HT1080 (cell line): ENCODE results near the gene LRRC74A. TPM values are rescaled to one million over a fixed set of nuclear protein-coding genes. Genes with fewer than 3 reads are reported as not detected.

Experiments used
- DNase-seq: peaks from one replicate; pipeline ENCODE4 v3.0.0-alpha.2; 2015; ENCODE audit warnings: low read depth
- total RNA-seq: library from RNA; depleted of rRNA; stranded (reverse); fragments of >200 nt; shearing (Covaris generic); gene quantifications from 2 replicates; pipeline ENCODE4 v1.2.3, GENCODE V29; 2014

The LRRC74A gene
- total RNA-seq, 1 experiment from 2014 or later = not detected

DNA sequence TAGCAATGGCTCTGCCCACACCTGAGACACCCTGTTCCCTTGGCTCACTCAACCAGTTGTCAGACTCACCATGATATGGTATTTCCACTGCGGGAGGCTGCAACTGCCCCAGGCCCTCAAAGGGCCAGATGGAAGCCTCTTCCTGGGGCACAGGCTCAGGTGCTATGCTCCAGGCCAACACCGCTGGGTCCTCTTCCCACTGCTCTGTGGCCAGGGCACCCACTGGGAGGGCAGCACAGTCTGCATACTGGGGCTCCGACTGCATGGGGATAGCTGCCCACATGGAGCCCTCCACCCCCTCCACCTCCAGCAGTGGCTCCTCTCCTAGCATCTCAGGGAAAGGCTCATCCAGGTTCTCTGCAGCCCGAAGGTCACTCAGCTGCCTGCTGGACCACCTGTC lies 17.2 kb upstream of the LRRC74A start:
- no peak for DNase-seq

DNA sequence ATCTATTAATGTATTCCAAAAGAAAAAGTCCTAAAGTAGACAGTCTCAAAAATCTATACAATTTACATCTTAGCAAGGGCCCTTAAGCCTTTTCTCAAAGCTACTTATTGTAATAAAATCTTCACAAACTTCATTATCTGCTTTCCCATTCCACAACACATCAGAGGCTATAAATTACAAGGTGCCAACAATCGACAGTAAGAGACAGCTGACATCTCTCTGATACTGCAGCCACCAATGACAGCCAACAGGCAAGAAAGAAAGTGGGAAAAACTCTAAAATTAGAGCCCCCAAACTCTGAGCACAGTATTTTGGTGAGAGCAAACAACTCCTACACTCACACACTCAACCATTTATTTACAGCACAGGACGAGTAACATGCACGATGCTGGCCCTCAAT lies 15.7 kb upstream of the LRRC74A start:
- no peak for DNase-seq

DNA sequence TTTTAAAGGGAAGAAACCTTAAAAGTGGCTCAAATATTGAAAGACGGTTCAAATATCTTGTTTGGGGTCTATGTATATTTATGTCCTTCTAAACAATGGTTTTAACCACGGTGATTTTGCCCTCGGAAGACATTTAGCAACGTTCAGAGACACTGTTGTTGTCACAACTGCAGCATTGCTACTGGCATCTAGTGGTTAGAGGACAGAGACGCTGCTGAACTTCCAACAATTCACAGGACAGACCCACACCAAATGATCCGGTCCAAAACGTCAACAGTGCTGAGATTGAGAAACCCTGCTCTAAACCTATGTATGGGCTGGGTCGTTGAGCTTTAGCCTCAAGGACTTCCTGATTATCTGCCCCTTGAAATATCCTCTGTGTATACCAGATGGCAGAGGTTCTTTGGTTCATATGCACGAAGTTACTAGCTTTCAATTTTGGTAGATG lies 15.2 kb upstream of the LRRC74A start:
- peak; percentile 40 for DNase-seq

DNA sequence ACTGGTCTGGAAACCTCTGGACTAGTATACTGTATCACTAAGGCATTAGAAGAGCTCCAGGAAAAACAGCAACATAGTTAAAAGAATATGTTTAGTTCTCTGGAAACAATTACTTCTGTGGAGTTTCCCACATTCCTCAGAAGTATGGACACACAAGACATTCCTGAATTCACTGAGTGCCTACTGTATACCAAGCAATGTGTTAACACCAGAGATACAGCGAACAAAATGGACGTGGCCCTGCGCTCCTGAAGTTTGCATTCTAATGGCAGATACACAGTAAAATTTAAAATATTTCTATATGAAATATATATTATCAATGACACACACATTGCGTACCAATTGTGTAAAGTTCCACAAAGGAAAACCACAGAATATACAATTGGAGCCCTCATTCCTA lies 14.6 kb upstream of the LRRC74A start:
- no peak for DNase-seq

DNA sequence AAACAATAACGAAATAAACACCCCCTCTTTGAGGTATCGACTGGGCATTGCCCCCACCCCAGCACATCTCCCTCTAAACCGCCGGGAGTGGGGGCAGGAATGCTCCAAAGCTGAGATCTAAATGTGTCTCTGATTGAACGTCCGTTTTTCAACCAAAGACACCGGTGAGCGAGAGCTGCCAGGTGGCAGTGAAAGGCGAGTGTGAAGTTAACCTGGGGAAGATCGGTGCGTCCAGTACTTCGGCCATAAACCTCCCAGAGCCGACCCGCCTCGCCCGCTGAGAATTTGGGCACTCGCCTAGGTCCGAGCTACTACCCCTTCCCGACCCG lies 14.2 kb upstream of the LRRC74A start:
- DNase-seq = no peak

DNA sequence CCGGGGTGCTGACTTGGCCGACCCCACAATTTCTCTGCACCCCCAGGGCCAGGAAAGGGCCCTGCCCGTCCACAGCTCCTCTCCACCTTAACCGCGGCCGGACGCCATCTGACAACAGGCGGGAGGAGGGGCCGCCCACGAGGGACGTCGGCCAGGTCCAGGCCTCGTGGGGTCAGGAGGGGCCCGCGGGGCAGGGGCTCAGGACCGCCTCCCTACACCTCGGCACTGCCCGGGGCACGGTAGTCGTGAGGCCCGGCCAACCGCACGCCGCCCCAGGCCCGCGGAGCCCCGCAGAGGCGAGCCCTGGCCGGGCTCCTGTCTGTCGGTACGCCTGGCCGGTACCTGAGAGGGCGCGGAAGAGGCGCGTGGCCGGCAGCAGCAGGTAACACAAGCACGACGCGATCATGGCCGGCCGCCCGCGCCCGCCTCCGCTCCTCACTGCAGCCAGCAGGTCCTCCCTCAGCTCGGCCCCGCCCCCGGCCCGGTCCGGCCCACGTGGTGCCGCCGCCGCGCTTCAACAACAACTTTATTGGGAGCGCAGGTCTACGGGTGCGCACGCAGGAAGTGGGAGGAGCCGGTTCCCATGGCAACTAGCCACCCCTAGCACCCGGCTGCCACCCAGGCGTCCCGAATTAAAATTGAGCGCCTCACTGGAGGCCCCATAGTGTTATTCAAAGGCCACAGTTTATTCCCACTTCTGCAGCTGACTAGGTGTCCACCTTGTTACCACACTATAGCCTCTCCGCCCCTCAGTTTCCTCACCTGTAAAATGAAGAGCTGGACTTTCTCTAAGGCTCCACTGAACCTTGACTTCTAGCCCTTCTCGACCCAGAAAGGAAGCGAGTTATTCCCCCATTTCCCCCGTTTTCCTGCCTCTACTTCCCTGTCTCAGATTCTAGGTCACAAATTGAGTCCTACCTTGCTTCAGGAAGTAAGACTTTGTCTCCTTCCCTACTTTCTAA lies 13.5 kb upstream of the LRRC74A start, which contains the start of gene ANGEL1:
Gene ANGEL1, minus strand, starts transcription at position 461 of the 962 bp plus-strand sequence. Its CDS starts 55 bp downstream, at position 406.
- DNase-seq = peak; percentile 91

DNA sequence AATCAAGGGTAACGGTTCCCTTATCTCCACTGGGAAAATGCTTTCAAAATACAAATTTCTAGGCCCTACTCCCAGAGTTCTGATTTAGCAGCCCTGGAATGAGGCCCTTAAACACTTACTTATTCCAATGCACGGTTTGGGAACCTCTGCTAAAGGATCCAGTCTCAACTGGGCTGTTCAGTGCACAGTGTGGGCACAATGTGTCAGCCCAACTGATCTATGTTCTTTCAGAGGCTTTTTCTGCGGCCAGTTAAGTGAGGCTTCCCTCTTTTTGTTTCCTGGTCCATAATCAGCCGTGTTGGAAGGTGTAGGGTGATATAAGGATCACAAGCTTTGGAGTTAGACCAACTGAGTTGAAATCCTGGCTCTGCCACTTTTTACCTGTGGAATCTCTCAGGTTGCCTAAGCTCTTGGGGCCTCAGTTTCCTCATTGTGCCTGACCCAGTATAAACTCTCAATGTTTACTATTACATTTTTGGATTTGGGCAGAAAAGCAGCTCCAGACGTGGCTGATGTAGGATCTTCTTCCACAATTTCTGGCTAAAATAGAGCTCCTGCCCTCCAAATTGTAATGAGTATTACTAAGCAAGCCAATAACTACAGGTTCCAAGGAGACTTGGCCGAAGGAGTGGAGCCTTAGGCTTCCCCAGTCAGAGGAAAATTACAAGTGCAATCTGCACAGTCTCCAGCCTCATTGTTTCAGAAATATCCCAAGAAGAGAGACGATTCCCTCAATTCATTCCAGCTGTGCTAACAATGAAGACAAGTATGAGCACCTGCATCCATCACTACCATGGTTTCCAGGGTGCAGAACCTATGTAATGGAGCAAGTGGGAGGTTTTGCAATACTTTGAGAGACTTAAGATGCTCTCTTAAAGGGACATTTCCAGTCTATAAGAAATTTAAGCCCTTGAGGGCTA lies 11.2 kb upstream of the LRRC74A start:
- DNase-seq = no peak

DNA sequence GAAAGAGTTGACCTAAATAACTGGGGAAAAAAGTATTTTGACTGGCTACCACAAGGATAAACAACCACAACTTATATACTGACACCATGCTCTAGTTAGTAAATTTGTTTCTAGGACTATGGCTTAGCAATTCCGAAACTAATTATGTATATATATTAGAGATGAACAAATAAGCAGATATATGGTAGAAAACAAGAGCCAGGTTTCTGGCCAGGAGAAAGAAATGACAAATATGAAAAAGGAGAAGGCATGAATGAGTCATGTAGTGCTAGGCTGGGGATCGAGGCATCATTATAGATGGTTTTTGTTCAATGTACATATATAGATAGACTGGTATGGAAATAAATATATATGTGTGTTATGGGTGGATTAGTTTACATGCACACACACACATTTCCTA lies 5.5 kb upstream of the LRRC74A start:
- DNase-seq = no peak

DNA sequence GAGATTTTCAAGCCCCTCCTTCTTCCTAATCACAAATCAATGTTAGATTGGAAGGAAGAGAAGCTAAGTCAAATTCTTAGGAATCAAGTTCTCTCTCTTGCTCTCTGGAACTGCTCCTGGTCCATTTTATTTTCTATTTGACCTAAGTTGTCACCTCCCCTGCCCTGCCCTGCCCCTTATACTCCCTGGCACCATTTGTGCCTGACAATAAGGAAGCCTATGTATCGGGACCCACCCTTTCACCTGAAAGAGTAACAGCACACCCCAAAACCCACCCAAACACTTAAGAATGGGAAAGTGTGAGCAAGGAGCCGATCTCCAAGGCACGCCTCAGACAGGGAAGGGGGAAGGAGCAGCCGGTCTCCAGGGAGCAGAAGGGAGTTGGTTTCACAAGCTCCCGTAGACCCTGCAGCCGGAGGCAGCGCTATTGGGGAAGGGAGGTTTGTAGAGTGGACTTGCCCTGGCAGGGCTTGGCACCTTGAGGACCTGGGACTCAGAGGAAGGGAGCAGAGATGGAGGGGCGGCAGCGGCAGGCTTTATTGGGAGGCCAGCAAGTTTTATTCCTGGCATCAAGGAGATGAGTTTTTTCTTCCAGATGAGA lies 1.6 kb downstream of the LRRC74A start:
- DNase-seq = no peak

DNA sequence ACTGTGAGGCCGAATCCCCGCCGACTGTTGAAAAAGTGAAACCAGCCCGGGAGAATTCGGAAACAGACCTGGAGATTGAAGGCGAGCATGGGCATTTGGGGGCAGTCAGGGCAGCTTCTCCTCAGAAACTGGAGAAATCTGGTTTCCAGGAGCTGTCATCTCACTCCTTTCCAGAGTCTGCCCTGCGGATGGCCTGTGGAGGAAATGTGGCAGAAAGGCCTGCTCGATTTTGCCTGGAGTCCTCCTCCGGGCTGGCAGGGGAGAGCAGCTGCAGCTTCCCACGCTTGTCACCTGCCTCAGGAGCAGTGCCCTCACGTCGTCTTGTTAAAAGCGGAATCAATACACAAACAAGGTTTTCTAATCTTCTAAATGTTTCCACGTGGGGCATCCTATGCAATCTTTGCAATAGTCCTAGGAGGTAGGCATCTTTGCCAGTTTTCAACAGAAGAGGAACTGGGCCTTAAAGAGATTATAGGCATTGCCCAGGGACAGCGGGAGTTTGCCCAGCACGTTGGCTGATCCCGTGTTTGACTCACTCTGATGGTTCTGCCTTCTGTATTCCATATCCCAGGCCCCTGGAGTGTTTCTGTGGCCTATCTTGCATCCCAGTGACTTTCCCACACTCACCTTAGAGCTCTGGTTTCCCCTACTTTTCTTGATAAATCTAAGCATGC lies 2.3 kb downstream of the LRRC74A start:
- DNase-seq = no peak

DNA sequence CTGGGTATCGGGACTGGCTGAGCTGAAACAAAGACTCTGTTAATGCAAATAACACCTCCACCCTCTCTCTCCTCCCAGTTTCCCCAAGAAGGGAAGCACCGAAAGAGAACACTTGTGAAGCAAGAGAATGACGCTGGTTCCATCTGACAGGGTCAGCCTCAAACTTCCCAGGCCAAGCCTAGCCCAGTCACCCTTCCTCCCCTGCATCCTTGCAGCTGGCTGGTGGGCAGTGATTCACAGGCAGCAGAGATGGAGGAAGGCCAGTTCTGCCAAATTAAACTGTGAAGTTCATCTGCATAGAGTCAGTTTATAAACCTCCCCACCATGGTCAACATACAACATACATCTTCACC lies 2.8 kb downstream of the LRRC74A start:
- DNase-seq = peak; percentile 26

DNA sequence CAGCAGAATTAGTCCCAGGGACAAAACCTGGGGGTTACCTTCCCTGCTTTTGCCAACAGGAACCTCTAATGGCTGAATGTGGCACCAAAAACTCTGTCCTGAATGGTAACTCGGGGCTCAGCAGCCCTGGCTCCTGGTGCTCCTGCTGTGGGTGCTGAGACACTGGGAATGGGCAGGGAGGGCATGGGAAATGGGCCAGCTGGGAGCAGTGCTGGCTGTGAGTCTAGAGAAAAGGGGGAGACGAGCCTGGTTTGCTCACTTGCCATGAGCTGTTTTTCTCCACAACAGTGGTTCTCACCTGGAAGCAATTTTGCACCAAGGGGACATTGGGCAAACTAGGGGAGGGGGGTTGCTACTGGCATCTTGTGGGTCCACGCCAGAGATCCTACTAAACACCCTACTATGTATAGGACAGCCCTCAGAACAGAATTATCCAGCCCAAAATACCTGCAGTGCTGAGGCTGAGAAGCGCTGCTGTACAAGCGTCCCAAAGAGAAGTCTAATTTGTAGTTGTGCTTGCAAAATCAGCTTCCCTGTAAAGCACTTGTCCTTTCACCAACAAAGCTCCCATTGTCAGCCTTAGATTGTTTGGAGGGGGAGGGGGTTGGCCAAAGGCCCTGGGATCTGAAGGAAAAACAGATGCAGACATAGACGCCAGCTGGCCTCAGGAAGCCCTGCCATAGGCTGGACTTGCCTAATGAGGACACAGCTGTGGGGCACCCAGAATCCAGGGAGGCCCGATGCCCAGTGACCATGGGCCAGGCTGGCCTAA lies 3.6 kb downstream of the LRRC74A start:
- peak; percentile 15 for DNase-seq

DNA sequence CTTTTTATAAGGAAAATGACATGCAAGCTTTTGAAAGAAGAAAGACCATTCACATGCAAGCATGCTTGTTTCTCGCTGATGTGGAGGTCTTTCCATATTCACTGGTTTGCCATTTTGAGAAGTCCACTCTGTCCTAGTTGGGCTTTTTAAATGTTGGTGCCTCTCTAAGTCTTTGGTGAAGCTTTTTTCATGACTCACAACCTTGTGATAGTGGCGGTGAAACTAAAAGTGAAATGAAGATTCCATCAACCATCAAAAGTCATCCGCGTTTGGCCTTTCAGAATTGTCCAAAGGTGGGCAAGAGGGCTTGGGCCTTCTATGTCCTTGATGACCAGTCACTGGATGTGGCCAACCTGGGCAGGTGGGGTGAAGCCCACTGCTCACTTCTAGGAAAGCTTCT lies 4.3 kb downstream of the LRRC74A start:
- no peak for DNase-seq

DNA sequence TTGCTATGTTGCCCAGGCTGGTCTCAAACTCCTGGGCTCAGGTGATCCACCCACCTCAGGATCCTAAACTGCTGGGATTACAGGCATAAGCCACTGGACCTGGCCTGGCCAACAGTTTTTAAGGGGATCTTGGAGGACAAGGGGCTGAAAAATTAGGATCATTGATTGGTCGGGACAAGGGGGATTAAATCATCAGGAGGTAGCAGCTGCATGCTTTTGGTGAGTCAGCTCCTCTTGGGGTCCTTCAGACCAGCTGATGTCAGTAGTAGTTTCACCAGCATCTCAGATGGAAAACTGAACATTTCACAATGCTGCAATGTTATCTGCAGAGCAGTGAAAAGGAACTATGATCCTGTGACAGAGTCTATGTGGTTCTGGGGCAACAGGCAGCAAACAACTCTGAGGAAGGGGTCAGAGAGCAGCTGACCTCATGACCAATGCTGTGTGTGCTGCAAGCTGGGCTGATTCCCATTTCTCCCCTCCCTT lies 6.3 kb downstream of the LRRC74A start:
- no peak for DNase-seq

DNA sequence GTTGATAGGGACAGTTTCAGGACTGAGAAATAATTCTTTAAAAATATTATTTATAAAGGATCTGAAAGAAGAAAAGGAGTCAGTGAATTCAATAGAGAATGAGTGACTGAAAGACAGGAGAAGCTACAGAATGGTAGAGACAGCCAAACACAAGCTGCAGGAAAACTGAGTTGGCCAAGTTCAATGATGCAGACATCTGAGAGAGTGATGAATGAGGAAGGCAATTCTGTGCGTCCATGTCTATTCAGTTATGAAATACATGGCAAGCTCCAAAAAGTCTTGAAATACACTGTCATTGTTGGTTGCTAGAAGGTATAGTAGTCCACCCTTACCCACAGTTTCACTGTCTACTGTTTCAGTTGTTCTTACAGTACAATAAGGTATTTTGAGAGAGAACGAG lies 6.8 kb downstream of the LRRC74A start:
- DNase-seq = no peak

DNA sequence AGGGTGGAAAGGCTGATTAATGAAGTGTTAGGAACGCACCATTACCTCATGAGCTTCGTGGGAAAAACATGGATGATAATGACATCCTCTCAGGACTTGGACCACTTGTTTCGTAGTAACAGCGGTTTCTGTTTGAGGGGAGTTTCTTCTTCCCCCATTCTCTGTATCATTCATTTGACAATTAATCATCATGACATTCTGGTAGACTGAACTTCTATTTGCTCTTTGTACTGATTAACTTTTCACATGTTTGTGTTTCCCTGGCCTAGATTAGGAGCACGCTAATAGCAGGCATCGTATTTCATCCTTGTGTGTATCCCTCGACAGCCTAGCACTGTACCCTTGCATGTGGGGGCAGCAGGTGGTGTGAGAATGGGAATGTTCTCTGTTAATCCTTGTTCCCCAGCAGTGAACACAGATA lies 8.0 kb downstream of the LRRC74A start:
- DNase-seq = no peak

DNA sequence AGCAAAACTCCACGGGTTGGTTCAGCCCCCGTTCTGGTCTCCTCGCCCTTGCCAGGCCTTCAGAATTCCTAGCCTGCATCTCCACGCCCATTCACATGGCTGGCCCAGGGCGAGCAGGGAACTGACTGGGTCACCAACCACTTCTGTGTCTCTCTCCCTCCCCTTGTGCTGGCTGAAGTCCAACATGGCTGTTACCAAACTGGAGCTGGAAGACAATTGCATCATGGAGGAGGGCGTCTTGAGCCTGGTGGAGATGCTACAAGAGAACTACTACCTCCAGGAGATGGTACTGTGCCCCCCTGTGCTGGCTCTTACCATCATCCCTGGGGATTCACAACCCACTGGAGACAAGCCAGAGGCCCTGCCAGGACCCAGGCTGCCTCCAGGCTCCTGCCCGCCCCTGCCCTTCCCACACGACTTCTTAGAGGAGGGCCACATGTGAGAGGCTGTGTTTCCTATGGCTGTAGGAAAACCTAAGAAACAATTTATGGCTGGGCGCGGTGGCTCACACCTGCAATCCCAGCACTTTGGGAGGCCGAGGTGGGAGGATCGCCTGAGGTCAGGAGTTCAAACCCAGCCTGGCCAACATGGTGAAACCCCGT lies 9.9 kb downstream of the LRRC74A start:
- DNase-seq = no peak

DNA sequence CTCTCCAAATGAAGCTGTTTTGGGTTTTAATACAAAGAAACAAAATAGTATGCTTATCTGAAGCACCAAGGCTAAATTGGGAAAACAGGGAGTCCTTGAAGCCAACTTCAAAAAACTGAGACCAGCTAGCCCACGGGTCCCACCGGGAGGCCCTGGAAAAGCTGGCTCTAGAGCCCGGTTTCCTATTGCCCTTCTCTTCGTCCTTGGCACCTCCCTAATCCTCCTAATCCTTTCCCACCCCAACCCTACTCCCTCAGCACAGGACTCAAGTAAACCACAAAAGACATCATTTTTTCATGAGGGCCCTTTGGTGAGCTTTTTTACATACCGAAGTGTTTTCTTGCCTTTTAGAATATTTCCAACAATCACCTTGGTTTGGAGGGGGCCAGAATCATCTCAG lies 11.3 kb downstream of the LRRC74A start:
- DNase-seq = no peak

DNA sequence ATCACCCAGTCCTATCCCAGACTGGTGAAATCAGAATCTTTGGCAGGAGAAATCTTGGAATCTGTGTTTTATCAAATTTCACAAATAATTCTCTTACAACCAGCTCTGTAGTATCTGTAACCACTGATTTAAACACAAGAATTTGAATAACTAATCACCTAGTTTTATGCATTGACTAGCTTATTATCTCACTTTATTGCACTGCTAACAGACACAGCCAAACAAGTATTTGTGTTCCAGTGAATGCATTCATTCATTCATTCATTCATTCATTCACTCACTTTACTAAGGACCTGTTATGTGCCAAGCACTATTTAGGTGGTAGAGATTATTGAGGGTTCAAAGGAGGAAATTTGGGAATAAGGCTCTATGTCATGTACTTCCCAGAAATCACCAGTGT lies 16.2 kb downstream of the LRRC74A start:
- DNase-seq = no peak

DNA sequence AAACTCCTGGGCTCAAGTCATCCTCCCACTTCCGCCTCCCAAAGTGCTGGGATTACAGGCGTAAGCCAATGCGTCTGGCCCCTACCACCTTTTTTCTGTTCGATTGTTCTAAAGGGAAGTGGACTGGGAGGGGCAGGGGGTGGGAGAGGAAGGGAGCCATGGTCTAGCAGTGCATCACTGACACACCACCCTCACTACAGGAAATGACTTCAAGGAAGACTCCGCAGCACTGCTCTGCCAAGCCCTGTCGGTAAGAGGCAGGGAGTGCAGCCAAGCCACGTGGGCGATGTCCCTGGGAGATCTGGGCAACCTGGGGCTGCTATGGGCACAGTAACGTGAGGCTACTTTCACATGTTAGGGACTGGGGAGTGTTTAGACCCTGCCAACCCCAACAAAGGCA lies 18.0 kb downstream of the LRRC74A start:
- DNase-seq = peak; percentile 82
